NCI-H526 (cell line): Measurements from ENCODE around the gene HYAL2.
A peak's percentile ranks its signal among the peaks of the same experiment; 100 is the strongest.
"Not testable (repeated sequence)": the region's sequence is repeated elsewhere in the genome, so short reads cannot be mapped to it uniquely, and the experiment has no call there.

Source experiments
- DNase-seq, 2 experiments: peaks; one replicate each; lab custom pipeline; 2025; lab: John Stamatoyannopoulos, UW

The HYAL2 gene

DNA sequence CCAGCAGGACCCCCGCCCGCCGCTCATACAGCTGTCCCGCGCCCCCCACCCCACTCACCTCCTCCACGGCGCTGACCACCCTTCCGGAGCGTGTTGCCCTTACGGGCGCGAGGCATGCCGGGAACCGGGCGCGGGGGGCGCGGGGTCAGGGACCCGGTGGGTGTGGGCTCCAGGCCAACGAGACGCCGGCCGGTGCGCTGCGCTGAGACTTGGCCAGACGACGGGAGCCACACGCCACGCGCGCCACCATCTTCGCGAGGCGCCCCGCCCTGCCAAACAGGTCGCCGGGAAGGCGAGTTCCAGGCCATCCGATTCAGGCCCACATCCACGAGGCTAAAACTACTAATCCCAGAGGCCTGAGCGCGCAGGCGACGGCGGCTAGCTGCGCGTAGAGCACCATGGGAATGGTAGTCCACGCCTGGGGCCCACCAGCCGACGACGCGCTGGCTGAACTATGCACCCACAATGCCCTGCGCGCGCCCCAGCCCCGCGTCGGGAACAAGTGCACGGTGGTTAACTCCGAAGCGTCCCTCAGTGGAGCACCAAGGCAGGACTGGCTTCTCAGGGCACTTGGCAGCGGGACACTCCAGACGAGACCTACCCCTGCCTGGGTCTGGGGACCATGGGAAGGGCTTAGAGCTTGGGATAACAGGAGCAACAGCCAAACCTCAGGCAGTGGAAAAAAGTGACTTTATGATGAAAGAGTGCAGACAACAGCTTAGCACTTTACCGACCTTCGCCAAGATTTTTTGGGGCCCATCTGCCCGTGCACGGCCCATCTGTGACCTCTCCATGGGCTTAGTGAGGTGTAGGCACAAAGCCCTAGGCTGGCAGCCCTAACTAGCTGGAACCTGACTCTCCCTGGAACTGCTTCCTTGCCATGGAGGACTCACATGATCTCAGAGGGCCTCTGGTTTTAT lies 30.1 kb downstream of the HYAL2 start, which contains the start of gene IFRD2:
Gene IFRD2 (minus strand): TSS at position 271 of the 920 bp plus-strand sequence. CDS start 155 bp downstream, at position 116.
- DNase-seq, result peak; percentile 89 to 98

DNA sequence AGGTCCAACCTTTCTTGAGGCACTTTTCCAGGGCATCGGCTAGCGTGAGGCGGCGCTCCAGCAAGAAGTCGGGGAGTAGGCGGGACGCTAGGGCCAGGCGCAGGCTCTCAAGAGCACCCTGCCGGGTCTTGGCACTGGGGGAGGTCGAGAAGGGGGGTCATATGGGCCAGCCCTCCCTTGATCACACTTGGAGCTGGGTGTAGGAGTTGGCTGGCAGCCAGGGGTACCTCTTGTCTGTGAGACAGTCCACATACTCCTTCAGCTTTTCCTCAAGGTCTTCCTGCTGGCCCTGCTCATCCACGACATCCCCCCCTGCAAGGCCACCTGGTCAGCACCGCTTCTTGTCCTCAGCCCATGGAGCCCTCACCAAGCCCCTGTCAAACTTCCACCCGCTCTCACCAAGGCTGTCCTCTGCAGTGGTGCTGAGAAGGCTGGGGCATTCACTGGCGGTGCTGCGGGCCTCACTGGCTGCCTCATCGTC lies 32.3 kb downstream of the HYAL2 start:
- no peak for DNase-seq

DNA sequence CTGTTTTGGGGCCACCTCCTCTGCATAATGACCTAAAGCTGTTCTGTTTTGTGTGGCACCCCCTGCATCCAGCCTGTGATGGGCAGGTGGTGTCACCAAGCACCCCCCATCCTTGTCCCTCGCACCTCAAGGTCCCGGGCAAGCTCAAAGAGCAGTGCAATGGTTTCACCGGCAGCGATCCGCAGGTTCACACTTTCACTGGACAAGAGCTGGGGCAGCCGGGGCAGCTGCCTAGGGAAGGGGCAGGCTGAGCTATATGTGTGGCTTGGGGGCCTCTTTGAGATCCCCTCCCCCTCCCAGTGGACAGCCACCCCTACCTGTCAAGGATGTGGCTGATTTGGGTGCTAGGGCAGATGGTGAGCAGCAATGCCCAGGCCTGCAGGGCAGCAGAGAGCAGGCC lies 33.4 kb downstream of the HYAL2 start:
- DNase-seq, result no peak

DNA sequence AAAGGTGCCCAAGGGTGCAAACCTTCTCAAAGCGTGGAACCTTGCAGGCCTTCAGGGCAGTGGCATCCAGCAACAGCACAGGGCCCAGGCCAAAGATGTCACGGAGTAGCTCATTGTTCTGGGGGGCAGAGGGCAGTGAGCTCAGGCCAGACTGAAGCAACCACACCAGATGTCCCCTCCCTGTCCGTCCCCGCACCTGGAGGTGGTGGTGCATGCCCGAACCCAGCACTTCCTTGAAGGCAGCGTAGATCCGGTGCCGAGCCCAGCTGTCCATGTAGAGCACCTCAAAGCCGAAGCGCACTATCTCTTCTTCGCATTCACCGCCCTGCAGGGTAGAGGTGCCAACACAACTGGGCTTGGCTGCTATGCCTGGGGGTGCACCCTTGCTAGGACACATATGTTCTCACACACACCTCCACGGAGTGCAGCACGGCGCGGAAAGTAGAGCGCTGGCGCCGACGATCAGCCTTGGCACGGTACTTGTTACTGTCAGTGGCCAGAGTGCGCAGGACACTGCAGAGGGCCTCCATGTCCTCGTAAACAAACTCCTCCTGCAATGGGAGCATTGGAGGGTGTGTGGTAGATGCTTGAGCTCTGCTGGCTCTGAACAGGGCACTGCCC lies 34.0 kb downstream of the HYAL2 start:
- no peak for DNase-seq

DNA sequence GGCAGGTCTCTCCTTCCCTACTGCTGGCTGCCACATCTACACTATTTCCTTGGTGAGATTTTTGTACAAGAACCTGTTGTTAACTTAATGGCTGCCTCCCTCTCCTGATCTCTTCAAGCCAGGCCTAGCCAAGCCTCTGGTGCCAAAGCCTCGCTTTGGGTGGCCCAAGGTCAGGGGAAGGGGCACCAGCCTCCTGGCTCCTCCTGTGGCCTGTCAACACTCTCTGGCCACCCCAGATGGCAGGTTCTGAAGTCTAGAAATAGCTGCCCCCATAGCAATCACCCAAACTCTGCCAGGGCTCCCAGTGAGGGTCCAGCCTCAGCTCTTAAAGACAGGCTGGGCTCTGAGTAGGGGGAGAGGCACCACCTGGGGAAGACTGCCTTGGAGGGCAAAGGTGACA lies 35.3 kb downstream of the HYAL2 start:
- no peak for DNase-seq

DNA sequence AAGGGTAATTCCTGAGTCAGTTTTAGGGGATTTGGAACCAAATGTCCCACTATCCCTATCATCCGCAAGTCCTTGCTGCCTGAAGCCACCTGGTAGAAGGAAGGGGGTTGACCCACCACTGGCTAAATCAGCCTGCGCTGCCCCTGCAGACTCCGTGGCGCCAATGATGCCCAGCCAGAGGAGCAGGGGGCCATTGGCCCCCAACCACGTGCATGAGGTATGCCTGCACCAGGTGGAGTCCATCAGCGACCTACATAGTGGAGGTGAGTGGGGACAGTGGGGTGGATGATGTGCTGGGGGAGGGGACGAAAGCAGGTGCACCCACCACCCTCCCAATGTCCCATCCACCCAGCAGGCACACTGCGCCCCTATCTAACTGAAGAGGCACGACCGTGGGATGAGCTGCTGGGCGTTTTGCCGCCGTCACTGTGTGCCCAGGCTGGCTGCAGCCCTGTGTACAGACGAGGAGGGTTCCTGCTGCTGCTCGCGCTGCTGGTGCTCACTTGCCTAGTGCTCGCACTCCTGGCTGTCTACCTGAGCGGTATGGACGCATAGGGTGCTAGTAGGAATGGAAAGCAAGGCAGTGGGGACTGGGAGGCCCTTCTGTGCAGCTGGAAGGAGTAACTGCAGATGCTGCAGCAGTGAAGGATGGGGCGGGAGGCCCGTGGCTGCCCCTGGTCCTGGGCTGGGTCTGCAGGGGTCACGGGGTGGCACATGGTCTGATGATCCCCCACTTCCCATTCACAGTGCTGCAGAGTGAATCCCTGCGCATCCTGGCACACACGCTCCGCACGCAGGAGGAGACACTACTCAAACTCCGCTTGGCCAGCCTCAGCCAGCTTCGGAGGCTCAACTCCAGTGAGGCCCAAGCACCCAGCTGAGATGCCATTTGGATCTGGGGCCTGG lies 36.0 kb downstream of the HYAL2 start:
- no peak for DNase-seq

DNA sequence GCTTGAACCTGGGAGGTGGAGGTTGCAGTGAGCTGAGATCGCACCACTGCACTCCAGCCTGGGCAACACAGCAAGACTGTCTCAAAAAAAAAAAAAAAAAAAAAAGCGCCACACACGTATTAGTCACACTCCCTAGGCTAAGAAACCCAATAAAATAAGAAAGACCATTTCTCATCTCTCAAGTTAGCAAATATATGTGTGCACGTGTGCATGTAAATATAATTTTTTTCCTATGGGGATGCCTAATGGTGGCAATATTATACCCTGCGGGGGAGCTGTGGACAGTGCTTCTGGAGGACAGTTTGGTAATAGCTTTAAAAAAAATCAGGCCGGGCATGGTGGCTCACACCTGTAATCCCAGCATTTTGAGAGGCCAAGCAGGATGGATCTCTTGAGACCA lies 38.4 kb downstream of the HYAL2 start:
- DNase-seq, result not testable (repeated sequence)

DNA sequence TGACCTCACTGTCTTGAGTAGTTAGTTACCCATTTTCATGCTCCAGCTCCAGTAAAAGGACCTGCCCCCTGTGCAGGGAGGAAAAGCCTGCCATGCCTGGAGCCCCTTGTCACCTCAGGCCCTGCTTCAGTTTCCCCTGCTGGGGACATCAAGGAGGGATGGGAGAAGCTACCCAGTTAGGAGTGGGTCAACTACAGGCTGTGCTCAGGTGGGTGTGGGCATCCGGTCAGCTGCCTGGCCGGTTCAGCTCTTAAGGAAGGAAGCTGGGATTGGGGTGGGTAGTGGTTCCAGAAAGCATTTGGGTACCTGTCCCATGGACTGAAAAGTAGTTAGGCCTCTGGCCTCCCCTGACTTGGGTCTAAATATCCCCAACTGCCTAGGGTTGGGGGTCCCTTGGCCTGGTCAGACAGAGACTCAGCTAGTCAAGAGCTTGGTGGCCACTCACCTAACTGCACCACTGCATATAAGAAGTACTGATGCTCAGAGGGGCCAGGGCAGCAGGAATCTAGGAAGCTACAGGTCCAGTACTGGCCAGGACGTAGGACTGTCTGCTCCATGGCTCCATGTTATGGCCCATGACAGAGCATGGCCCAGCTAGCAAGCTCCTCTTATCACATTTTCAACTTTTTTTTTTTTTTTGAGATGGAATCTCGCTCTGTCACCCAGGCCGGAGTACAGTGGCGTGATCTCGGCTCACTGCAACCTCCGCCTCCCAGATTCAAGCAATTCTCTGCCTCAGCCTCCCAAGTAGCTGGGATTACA lies 43.1 kb downstream of the HYAL2 start:
- no peak for DNase-seq

DNA sequence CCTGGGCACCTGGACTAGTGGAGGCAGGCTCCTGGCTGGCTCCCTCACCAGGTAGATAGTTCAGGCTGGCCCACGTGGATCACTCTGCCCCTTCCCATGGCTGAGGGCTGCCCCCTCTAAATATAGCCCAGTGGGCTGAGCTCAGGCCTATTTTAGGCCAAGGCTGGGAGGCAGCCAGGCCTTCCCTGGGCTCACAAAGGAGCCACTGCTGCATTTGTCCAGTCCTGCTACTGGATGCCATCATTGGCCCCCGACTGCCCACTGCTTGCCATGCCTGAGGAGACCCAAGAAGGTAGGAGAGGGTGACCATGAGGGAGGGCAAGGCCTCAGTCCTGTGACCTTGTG lies 43.7 kb downstream of the HYAL2 start, which contains the start of gene LSMEM2:
Gene LSMEM2 (plus strand): TSS at position 208 of the 345 bp plus-strand sequence. CDS start 27 bp downstream, at position 235.
- no peak for DNase-seq

DNA sequence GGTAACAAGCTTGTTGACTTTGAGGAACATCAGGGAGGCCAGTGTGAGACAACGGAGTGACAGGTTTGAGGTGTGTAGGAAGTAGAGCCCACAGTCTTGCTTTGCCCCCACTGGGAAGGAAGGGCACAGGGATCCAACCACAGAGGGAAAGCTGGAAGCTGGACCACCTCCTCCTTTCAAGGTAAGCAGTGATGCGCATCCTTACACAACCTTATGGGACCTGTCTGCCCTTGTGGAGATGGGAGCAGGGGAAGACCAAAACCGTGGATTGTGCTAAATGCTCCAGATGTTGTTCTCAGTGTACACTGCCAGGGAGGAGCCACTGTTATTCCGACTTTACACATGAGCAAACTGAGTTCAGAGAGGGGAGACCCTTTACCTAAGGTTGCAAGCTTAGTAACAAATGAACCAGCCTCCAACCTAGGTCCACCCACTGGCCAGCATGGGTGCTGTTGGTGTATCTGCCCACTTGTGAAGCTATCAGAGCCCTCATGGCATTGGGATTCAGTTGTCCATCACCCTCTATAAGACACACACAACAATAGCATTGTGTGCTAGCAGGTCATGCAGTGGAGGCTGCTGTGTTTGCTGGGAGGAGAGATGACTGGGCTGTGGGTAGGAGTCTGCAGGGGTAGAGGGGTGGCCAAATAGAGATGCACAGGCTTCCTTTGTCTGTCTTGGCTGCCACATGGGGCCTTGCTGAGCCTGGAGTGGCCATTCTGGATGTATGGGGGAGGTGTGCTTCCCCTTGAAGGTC lies 44.2 kb downstream of the HYAL2 start:
- DNase-seq, result no peak

DNA sequence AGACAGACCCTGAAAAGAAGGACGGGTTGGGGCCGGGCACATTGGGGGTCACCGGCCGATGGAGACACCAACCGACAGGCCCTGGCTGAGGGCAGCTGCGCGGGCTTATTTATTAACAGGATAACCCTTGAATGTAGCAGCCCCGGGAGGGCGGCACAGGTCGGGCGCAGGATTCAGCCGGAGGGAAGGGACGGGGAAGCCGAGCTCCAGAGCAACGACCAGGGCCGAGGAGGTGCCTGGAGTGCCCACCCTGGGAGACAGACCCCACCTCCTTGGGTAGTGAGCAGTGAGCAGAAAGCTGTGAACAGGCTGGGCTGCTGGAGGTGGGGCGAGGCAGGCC lies 45.8 kb downstream of the HYAL2 start:
- DNase-seq, result no peak

DNA sequence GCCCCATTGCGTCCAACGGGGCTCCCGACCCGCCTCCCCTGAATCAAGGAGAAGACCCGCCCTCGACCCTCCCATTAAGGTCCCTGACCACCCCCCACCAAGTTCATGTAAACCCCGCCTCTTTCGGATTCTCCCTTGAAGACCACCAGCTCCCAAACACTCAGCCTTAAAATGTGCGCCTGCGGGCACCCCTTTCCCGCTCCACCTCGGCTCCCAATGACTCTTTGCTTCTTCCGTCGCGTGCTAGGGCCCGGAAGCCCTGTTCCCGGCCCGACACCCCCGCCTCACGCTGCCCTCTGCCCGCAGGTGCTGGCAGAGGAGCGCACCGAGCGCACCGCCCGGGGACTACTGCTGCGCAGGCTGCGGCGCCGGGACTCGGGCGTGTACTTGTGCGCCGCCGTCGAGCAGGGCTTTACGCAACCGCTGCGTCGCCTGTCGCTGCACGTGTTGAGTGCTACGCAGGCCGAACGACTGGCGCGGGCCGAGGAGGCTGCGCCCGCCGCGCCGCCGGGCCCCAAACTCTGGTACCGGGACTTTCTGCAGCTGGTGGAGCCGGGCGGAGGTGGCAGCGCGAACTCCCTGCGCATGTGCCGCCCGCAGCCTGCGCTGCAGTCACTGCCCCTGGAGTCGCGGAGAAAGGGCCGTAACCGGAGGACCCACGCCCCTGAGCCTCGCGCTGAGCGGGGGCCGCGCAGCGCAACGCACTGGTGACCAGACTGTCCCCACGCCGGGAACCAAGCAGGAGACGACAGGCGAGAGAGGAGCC lies 46.4 kb downstream of the HYAL2 start:
- no peak for DNase-seq

DNA sequence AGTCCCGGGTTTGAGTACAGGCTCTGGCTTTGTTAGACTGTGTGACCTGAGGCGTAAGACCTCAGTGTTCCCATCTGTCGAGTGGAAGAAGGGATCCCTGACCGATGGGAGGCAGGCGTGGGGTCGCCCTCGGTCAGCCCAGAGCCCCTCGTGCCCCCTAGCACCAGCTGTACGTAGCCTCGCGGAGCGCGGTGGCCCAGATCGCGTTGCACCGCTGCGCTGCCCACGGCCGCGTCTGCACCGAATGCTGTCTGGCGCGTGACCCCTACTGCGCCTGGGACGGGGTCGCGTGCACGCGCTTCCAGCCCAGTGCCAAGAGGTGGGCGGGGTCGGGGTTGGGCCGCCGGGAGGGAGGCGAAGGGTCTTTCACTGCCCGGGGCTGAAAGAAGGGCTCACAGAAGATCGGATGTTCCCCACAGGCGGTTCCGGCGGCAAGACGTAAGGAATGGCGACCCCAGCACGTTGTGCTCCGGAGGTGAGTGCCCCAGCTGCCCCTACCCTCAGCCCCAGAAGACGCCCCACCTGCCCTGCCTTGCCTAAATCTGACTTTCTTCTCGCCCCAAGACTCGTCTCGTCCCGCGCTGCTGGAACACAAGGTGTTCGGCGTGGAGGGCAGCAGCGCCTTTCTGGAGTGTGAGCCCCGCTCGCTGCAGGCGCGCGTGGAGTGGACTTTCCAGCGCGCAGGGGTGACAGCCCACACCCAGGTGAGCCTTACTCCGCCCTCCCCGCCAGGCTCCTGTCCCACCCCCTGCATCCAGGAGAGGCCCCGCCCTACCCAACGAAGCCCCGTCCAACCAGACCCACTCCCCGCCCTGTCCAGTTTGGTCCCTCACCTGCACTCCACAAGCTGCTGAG lies 47.2 kb downstream of the HYAL2 start:
- no peak for DNase-seq

DNA sequence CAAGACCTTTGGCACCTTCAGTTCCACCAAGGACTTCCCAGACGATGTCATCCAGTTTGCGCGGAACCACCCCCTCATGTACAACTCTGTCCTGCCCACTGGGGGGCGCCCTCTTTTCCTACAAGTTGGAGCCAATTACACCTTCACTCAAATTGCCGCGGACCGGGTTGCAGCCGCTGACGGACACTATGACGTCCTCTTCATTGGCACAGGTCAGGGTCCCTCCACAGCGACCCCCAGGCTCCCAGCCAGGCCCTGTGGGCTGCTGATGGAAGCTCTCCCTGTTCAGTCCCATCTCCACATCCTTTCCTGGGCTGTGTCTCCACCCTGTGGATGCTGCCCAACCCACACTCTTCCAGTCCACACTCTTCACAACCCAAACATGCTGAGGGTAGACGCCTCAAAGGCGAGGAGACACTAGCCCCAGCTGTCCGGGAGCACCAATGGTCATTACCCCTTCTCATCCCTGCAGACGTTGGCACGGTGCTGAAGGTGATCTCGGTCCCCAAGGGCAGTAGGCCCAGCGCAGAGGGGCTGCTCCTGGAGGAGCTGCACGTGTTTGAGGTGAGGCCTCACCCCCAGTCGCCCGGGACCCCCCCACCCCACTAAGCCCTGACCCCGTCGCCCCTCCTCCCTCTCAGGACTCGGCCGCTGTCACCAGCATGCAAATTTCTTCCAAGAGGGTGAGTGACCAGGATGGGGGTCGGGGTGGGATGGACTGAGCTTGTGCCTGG lies 48.0 kb downstream of the HYAL2 start:
- peak; percentile 29 to 76 for DNase-seq

DNA sequence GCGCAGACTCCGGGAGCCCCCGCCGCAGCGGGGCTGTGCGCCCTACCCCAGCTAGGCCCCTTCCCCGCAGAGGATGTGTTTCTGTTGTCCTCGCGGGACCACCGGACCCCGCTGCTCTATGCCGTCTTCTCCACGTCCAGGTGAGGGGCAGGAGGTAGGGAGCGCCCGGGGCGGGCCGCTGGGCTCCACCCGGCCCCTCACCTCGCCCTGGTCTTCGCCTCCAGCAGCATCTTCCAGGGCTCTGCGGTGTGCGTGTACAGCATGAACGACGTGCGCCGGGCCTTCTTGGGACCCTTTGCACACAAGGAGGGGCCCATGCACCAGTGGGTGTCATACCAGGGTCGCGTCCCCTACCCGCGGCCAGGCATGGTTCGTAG lies 48.9 kb downstream of the HYAL2 start:
- DNase-seq, result no peak

DNA sequence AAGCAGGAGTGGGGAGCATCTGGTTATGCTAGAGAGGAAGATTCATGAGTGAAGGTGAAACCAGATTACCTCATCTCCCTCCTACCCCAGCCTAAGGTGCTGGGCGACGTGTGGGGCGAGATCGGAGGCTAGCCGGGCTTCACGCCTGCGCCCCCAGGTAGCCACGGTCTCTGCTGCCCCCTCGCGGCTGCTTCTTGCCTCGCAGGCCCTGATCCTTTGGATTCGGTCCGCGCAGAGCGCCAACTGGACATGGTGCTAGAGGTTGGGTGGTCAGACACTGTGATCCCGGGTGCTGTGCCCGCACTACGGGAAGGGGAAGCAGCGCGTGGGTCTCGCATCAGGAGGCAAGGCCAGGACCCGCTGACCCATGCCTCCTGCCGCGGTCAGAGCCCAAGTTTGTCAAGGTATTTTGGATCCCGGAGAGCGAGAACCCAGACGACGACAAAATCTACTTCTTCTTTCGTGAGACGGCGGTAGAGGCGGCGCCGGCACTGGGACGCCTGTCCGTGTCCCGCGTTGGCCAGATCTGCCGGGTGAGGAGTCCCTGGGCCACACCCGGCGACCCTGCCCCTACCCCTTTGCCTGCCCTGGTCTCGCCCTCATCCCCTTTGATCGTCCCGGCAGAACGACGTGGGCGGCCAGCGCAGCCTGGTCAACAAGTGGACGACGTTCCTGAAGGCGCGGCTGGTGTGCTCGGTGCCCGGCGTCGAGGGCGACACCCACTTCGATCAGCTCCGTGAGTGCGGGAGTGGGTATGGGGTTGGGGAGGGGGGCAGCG lies 49.4 kb downstream of the HYAL2 start:
- peak; percentile 57 to 89 for DNase-seq

DNA sequence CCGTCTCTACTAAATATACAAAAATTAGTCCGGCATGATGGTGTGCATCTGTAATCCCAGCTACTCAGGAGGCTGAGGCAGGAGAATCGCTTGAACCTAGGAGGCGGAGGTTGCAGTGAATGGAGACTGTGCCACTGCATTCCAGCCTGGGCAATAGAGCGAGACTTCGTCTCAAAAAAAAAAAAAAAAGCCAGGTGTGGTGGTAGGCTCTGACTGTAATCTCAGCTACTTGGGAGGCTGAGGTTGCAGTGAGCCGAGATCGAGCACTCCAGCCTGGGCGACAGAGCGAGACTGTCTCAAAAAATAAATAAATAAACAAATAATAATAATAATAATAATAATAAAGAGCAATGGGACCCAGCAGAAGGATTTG lies 50.0 kb downstream of the HYAL2 start:
- DNase-seq, result not testable (repeated sequence)
